GM12873 (cell line): Measurements from ENCODE around the gene ERBB4.

Experiments
- TF ChIP-seq, protein P1 (sequence below): IDR thresholded peaks from 2 replicates; pipeline ENCODE4 v1.5.1; 2012; ENCODE audit warnings: low read depth, mild to moderate bottlenecking, moderate library complexity, low read length, control low read depth; ENCODE audit not compliant: insufficient read depth; ENCODE audit errors: missing control alignments

ERBB4 gene

DNA sequence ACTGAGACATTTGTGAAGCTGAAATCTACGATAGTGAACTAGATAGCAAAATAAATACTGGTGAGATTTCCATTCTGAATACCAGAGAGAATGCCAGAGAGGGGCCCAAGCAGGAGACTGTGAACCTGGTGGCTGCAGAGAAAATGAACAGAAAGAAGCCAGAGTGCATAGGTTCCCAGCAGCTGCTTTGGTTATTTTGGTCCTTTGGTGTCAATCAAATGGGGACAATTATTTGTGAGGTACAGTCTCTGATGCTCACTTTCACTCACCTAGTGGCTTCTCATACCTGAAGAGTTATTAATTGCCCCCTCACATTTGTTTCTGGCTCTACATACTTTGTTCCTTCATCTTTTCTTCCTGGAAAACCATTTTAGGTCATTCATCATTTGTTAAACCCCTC, 1170.1 kb downstream of the ERBB4 start:
- TF ChIP-seq, protein P1, sequence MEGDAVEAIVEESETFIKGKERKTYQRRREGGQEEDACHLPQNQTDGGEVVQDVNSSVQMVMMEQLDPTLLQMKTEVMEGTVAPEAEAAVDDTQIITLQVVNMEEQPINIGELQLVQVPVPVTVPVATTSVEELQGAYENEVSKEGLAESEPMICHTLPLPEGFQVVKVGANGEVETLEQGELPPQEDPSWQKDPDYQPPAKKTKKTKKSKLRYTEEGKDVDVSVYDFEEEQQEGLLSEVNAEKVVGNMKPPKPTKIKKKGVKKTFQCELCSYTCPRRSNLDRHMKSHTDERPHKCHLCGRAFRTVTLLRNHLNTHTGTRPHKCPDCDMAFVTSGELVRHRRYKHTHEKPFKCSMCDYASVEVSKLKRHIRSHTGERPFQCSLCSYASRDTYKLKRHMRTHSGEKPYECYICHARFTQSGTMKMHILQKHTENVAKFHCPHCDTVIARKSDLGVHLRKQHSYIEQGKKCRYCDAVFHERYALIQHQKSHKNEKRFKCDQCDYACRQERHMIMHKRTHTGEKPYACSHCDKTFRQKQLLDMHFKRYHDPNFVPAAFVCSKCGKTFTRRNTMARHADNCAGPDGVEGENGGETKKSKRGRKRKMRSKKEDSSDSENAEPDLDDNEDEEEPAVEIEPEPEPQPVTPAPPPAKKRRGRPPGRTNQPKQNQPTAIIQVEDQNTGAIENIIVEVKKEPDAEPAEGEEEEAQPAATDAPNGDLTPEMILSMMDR, result no peak

DNA sequence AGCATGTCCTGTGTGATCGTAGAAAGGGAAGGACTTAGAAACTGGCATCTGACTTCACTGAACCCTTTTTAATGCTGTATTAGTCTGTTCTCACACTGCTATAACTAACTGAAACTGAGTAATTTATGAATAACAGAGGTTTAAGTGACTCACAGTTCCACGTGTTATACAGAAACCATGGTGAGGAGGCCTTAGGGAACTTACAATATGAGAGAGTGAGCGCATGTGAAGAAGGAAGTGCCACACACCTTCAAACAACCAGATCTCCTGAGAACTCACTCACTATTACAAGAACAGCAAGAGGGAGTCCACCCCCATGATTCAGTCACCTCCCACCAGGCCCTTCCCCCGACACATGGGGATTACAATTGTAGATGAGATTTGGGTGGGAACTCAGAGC, 1170.9 kb downstream of the ERBB4 start:
- TF ChIP-seq, protein P1, result no peak

DNA sequence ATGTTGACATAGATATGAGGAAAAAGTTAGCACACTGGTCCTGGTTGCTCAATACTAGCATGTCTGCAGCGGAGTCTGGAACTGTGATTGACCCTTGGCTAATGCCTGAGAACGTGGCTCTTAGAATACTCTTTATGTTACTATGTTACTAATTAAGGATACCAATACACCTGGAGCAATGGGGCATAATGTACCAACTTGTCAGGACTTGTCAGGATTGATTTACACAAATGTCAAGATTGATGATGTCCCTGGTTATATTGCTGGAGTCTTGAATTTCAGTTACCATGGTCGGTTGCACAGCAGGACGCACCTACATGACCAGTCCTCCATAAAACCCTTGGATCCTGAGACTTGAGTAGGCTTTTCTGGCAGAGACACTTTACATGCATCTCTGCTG, 1171.3 kb downstream of the ERBB4 start:
- TF ChIP-seq, protein P1, result no peak

DNA sequence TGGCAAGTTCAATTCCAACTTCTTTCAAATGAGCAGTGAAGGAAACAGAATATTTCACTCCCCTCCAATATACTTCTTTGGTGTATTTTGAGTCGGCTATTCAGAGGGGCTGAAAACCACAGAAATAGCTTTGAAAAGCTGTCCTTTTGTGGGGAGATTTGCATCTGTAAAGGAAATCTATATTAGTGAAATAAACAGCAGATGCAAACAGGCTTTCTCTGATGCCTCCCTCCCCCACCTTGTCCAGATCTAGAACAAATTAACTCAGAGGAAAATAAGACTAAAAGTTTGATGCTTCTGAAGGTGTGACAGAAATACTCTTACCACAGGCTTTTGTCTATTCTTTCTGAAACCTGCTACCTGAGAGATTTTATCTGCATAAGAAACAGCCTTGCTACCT, 1173.7 kb downstream of the ERBB4 start:
- TF ChIP-seq, protein P1, result no peak

DNA sequence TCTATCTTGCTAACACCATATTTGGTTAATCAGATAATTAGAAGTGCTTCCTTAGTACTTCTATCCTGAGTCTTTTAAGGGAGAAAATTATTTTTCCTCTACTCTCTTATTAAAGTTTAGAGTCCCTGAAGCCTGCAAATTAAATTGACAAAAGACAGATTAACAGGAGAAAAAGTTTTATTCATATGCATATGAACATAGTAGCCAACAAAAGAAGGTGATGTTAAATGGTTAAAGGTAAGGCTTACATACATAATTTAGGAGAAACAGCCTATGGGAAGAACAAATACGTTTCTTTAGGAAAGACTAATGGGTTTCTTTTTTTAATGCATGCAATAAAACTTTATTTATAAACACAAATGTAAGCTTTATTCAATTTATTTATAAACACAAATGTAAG, 1177.2 kb downstream of the ERBB4 start:
- TF ChIP-seq, protein P1, result no peak

DNA sequence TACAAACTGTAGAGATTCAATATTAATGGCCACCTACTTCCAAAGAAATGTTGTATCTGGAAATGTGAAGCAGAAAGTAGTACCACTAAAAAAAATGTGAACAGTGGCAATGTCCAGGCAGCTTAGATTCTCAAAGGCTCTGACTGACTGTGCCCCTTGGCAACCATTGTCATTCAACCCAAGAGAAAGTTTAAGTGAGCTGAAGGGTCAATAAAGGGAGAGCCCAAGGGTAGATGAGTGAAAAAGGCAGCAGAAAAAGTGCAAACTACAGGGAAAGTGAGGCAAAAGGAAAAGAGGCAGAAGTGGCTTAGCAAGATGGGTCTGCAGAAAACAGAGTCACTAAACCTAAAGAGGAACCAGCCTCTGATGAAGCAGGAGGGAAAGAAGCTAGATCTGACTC, 1179.3 kb downstream of the ERBB4 start:
- TF ChIP-seq, protein P1, result no peak

DNA sequence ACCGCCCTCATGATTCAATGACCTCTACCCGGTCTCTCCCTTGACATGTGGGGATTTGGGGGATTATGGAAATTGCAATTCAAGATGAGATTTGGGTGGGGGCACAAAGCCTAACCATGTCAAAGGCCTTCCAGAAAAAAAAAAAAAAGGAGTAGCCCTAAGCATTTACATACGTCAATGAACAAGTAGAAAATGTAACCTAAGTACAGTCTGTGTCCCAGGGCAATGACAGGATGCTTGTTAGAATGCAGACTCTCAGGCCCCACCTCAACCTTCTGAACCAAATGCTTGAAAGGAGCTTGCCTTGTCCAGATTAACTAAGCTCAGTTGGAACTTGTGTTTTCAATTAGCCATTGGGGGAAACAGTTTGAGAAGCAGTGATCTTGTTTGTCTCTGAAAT, 1180.1 kb downstream of the ERBB4 start:
- TF ChIP-seq, protein P1, result no peak
